Activated naive CD4-positive, alpha-beta T cell treated with anti-CD3 and anti-CD28 coated beads, Interleukin-2, amount 50 U/mL, for 16 hours (primary cell): ENCODE data around the gene STPG2.
"Not testable (repeated sequence)": the region's sequence is repeated elsewhere in the genome, so short reads cannot be mapped to it uniquely, and the experiment has no call there.

ENCODE experiments used
- DNase-seq: peaks from one replicate; pipeline ENCODE4 v3.0.0-alpha.2; 2020

Gene STPG2

GRCh38 chr4:97938141-97938540 is 205.1 kb downstream of the STPG2 start:
- DNase-seq: no peak

- no peak for DNase-seq
These were observed 218.8 kb downstream of the STPG2 start for GRCh38 chr4:97924341-97924958.

- DNase-seq: no peak
These were observed 220.2 kb downstream of the STPG2 start for GRCh38 chr4:97923096-97923495.

GRCh38 chr4:97917115-97917514 is 226.2 kb downstream of the STPG2 start:
- no peak for DNase-seq

GRCh38 chr4:97912156-97912555 is 231.1 kb downstream of the STPG2 start:
- DNase-seq: no peak

GRCh38 chr4:97911236-97911906 is 231.9 kb downstream of the STPG2 start:
- no peak for DNase-seq

GRCh38 chr4:97910005-97910404 is 233.3 kb downstream of the STPG2 start:
- DNase-seq: no peak

GRCh38 chr4:97903436-97904189 is 239.7 kb downstream of the STPG2 start:
- not testable (repeated sequence) for DNase-seq

GRCh38 chr4:97900229-97900628 is 243.0 kb downstream of the STPG2 start:
- DNase-seq: no peak

GRCh38 chr4:97892592-97893266 is 250.5 kb downstream of the STPG2 start:
- DNase-seq: no peak

GRCh38 chr4:97879942-97880341 is 263.3 kb downstream of the STPG2 start:
- no peak for DNase-seq

- DNase-seq: no peak
These were observed 275.2 kb downstream of the STPG2 start for GRCh38 chr4:97868097-97868496.

GRCh38 chr4:97867557-97868091 is 275.7 kb downstream of the STPG2 start:
- no peak for DNase-seq

- DNase-seq: no peak
These were observed 276.3 kb downstream of the STPG2 start for GRCh38 chr4:97866821-97867556.

GRCh38 chr4:97851115-97851514 is 292.2 kb downstream of the STPG2 start:
- no peak for DNase-seq

GRCh38 chr4:97845758-97846157 is 297.5 kb downstream of the STPG2 start:
- DNase-seq: no peak

GRCh38 chr4:97841512-97841911 is 301.8 kb downstream of the STPG2 start:
- no peak for DNase-seq

- DNase-seq: no peak
These were observed 306.6 kb downstream of the STPG2 start for GRCh38 chr4:97836662-97837061.

GRCh38 chr4:97828646-97829045 is 314.6 kb downstream of the STPG2 start:
- DNase-seq: no peak

- DNase-seq: no peak
These were observed 324.0 kb downstream of the STPG2 start for GRCh38 chr4:97819294-97819693.

- DNase-seq: no peak
These were observed 330.5 kb downstream of the STPG2 start for GRCh38 chr4:97812768-97813167.

- no peak for DNase-seq
These were observed 356.9 kb downstream of the STPG2 start for GRCh38 chr4:97786306-97786920.
